Coronary artery (tissue), 2 donors: ENCODE measurements around the gene PCDHGB4.
"Not testable (repeated sequence)": the region's sequence is repeated elsewhere in the genome, so short reads cannot be mapped to it uniquely, and the experiment has no call there.

Experiments
- DNase-seq: peaks from one replicate; pipeline ENCODE4 v3.0.0-alpha.2; 2017; ENCODE audit warnings: low spot score
- H3K27ac ChIP-seq, 2 donors: fragments of 200-600 bp; sonication (generic); one replicate each; pipeline ENCODE4 v1.5.1; 2016 to 2019
- H3K4me3 ChIP-seq: fragments of 200-600 bp; sonication (generic); 2 replicates; pipeline ENCODE4 v1.5.1; 2016; ENCODE audit warnings: mild to moderate bottlenecking, moderate library complexity
- CTCF ChIP-seq: fragments of 200-600 bp; sonication (generic); IDR thresholded peaks from one replicate; pipeline ENCODE4 v1.5.1; 2019; ENCODE audit warnings: antibody characterized with exemption

Gene PCDHGB4

GRCh38 chr5:141387557-141388311 is at the start of gene PCDHGB4:
PCDHGB4 (plus strand) TSS chr5:141387698; CDS start chr5:141387885, 187 bp downstream.
- H3K27ac ChIP-seq, DNase-seq: not testable (repeated sequence)
- peak within 1 kb of the TSS; percentile 48 for H3K4me3 ChIP-seq

GRCh38 chr5:141338538-141339306 is 48.8 kb upstream of the PCDHGB4 start, which contains the start of gene PCDHGA2:
PCDHGA2 (plus strand) TSS chr5:141338760.
- DNase-seq, result no peak
- no peak for TF ChIP-seq CTCF
- no peak within 1 kb of the TSS for H3K27ac ChIP-seq
- H3K4me3 ChIP-seq, result peak within 1 kb of the TSS; percentile 60

- H3K4me3 ChIP-seq, result peak overlapping the region; percentile 15
- DNase-seq, H3K27ac ChIP-seq: not testable (repeated sequence)
Measured at GRCh38 chr5:141340781-141341354, 46.6 kb upstream of the PCDHGB4 start.

- Histone ChIP-seq H3K27ac (no peak overlapping the region), H3K4me3 (no peak overlapping the region)
- DNase-seq, result no peak
- no peak for TF ChIP-seq CTCF
Measured at GRCh38 chr5:141342773-141343172, 44.7 kb upstream of the PCDHGB4 start.

- Histone ChIP-seq H3K27ac (no peak within 1 kb of the TSS), H3K4me3 (peak within 1 kb of the TSS; percentile 21)
- DNase-seq, result no peak
- no peak for TF ChIP-seq CTCF
Measured at GRCh38 chr5:141343242-141343952, 44.1 kb upstream of the PCDHGB4 start, which contains the start of gene PCDHGA3. PCDHGA3 (plus strand) TSS chr5:141343829; CDS start chr5:141344034, 205 bp downstream.

- H3K4me3 ChIP-seq, result peak overlapping the region; percentile 21
- no peak for DNase-seq
- TF ChIP-seq CTCF, result no peak
- no peak overlapping the region for H3K27ac ChIP-seq
Measured at GRCh38 chr5:141343953-141344463, 43.5 kb upstream of the PCDHGB4 start.

GRCh38 chr5:141345327-141345726 is 42.2 kb upstream of the PCDHGB4 start:
- no peak for DNase-seq
- TF ChIP-seq CTCF, result no peak
- no peak overlapping the region for H3K27ac ChIP-seq
- peak overlapping the region; percentile 19 for H3K4me3 ChIP-seq

GRCh38 chr5:141346017-141346416 is 41.5 kb upstream of the PCDHGB4 start:
- not testable (repeated sequence) for H3K27ac ChIP-seq, DNase-seq
- H3K4me3 ChIP-seq, result peak overlapping the region; percentile 17
